ENCODE measurements around the gene ARL15. TPM values are rescaled to one million over a fixed set of nuclear protein-coding genes. Genes with fewer than 3 reads are reported as not detected.

The ARL15 gene
- total RNA-seq, 1 donor from 2014 or later: 10.4 TPM

GRCh38 chr5:54159893-54160195 is 150.5 kb downstream of the ARL15 start:
- intact Hi-C loops (cut with micrococcal nuclease): no loop called here

GRCh38 chr5:54159153-54159892 is 151.1 kb downstream of the ARL15 start:
- Mint-ChIP-seq H3K27me3 (ENCODE audit: insufficient read depth) (no peaks in the 10 kb centered on the region), H3K27ac (no peak overlapping the region), H3K4me3 (no peak overlapping the region), H3K4me1 (ENCODE audit: low read depth) (no peaks in the 10 kb centered on the region), H3K36me3 (ENCODE audit: low read depth) (no peaks in the 10 kb centered on the region), H3K9me3 (no peaks in the 10 kb centered on the region)
- DNase-seq (ENCODE audit: low spot score): no peak
- intact Hi-C loops (cut with micrococcal nuclease): no loop called here

More at GRCh38 chr5:54159893-54160195, 150.5 kb downstream of the ARL15 start:
- DNase-seq (ENCODE audit: low spot score): no peak
- Mint-ChIP-seq H3K27me3 (ENCODE audit: insufficient read depth) (no peaks in the 10 kb centered on the region), H3K27ac (no peak overlapping the region), H3K4me3 (no peak overlapping the region), H3K4me1 (ENCODE audit: low read depth) (no peaks in the 10 kb centered on the region), H3K36me3 (ENCODE audit: low read depth) (no peaks in the 10 kb centered on the region), H3K9me3 (no peaks in the 10 kb centered on the region)

- intact Hi-C loops (cut with micrococcal nuclease): no loop called here
- DNase-seq (ENCODE audit: low spot score): no peak
- no peak overlapping the region for H3K4me3 Mint-ChIP-seq
- H3K9me3 Mint-ChIP-seq: no peaks in the 10 kb centered on the region
- no peaks in the 10 kb centered on the region for H3K36me3 Mint-ChIP-seq (ENCODE audit: low read depth)
- no peaks in the 10 kb centered on the region for H3K27me3 Mint-ChIP-seq (ENCODE audit: insufficient read depth)
- no peak overlapping the region for H3K27ac Mint-ChIP-seq
- H3K4me1 Mint-ChIP-seq (ENCODE audit: low read depth): no peaks in the 10 kb centered on the region
These were observed 153.8 kb downstream of the ARL15 start for GRCh38 chr5:54156577-54156976.

- Mint-ChIP-seq H3K27ac (no peak overlapping the region), H3K4me1 (ENCODE audit: low read depth) (no peaks in the 10 kb centered on the region), H3K4me3 (no peak overlapping the region), H3K36me3 (ENCODE audit: low read depth) (no peaks in the 10 kb centered on the region), H3K9me3 (no peaks in the 10 kb centered on the region), H3K27me3 (ENCODE audit: insufficient read depth) (no peaks in the 10 kb centered on the region)
- intact Hi-C loops (cut with micrococcal nuclease): no loop called here
- DNase-seq (ENCODE audit: low spot score): no peak
These were observed 159.5 kb downstream of the ARL15 start for GRCh38 chr5:54150841-54151240.

DNA sequence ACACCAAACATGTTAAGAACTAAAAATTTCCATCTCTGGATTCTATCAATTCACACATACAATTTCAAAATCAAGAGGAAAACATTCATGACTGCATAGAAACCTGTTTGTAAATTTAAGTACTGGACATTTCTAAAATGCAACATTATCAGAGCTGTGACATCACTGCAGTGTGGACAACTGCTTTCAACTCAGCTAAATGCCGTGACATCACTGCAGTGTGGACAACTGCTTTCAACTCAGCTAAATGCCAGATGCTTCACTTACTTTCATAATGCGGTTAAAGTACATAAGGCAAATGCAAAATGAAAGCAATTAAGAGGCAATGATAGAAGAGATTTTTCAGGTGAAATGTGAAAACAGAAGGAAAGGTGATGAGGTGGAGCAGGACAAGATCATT is 161.5 kb downstream of the ARL15 start:
- no peak for DNase-seq (ENCODE audit: low spot score)
- Mint-ChIP-seq H3K9me3 (no peaks in the 10 kb centered on the region), H3K27me3 (ENCODE audit: insufficient read depth) (no peaks in the 10 kb centered on the region)

GRCh38 chr5:54148067-54148845 is 162.1 kb downstream of the ARL15 start:
- DNase-seq (ENCODE audit: low spot score): no peak
- H3K4me1 Mint-ChIP-seq (ENCODE audit: low read depth): no peaks in the 10 kb centered on the region
- H3K27ac Mint-ChIP-seq: no peak overlapping the region
- H3K9me3 Mint-ChIP-seq: no peaks in the 10 kb centered on the region
- intact Hi-C loops (cut with micrococcal nuclease): no loop called here
- no peaks in the 10 kb centered on the region for H3K36me3 Mint-ChIP-seq (ENCODE audit: low read depth)
- H3K27me3 Mint-ChIP-seq (ENCODE audit: insufficient read depth): no peaks in the 10 kb centered on the region
- no peak overlapping the region for H3K4me3 Mint-ChIP-seq

More for the DNA sequence above, 161.5 kb downstream of the ARL15 start:
- H3K4me1 Mint-ChIP-seq (ENCODE audit: low read depth): no peaks in the 10 kb centered on the region
- H3K4me3 Mint-ChIP-seq: no peak overlapping the region
- no peak overlapping the region for H3K27ac Mint-ChIP-seq
- intact Hi-C loops (cut with micrococcal nuclease): no loop called here
- H3K36me3 Mint-ChIP-seq (ENCODE audit: low read depth): no peaks in the 10 kb centered on the region

GRCh38 chr5:54146916-54147315 is 163.5 kb downstream of the ARL15 start:
- H3K4me1 Mint-ChIP-seq (ENCODE audit: low read depth): no peaks in the 10 kb centered on the region
- H3K9me3 Mint-ChIP-seq: no peaks in the 10 kb centered on the region
- no peaks in the 10 kb centered on the region for H3K27me3 Mint-ChIP-seq (ENCODE audit: insufficient read depth)
- no peak overlapping the region for H3K27ac Mint-ChIP-seq
- no peak for DNase-seq (ENCODE audit: low spot score)
- no peaks in the 10 kb centered on the region for H3K36me3 Mint-ChIP-seq (ENCODE audit: low read depth)
- H3K4me3 Mint-ChIP-seq: no peak overlapping the region
- intact Hi-C loops (cut with micrococcal nuclease): no loop called here

DNA sequence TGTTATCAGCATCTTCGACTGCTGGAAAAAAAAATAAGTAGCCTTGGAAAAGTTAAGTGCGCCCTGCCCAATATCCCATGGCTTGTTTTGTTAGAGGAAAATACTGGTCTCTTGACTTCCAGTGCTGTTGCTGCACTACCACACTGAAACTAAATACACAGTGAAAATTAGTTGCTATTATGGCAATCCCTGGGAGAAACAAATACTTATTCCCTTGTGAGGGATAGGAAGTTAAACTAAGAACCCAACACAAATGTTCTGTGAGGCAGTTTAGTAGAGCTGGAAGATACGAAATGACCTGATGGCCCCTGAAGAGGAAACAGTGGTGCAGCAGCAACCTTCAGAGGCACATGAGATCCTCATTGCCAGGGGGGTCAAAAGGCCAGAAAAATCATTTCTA is 164.0 kb downstream of the ARL15 start:
- Mint-ChIP-seq H3K36me3 (ENCODE audit: low read depth) (no peaks in the 10 kb centered on the region), H3K4me1 (ENCODE audit: low read depth) (no peaks in the 10 kb centered on the region), H3K27ac (no peak overlapping the region), H3K4me3 (no peak overlapping the region), H3K9me3 (no peaks in the 10 kb centered on the region), H3K27me3 (ENCODE audit: insufficient read depth) (no peaks in the 10 kb centered on the region)
- intact Hi-C loops (cut with micrococcal nuclease): no loop called here
- no peak for DNase-seq (ENCODE audit: low spot score)

- no peak overlapping the region for H3K4me3 Mint-ChIP-seq
- no peak for DNase-seq (ENCODE audit: low spot score)
- no peaks in the 10 kb centered on the region for H3K9me3 Mint-ChIP-seq
- intact Hi-C loops (cut with micrococcal nuclease): no loop called here
- no peaks in the 10 kb centered on the region for H3K4me1 Mint-ChIP-seq (ENCODE audit: low read depth)
- H3K27ac Mint-ChIP-seq: no peak overlapping the region
- H3K27me3 Mint-ChIP-seq (ENCODE audit: insufficient read depth): peaks cover 3% of the 10 kb centered on the region
- H3K36me3 Mint-ChIP-seq (ENCODE audit: low read depth): no peaks in the 10 kb centered on the region
These were observed 170.0 kb downstream of the ARL15 start for GRCh38 chr5:54140247-54140840.

- peaks cover 5% of the 10 kb centered on the region for H3K27me3 Mint-ChIP-seq (ENCODE audit: insufficient read depth)
- H3K9me3 Mint-ChIP-seq: no peaks in the 10 kb centered on the region
- H3K4me1 Mint-ChIP-seq (ENCODE audit: low read depth): no peaks in the 10 kb centered on the region
- intact Hi-C loops (cut with micrococcal nuclease): no loop called here
- H3K4me3 Mint-ChIP-seq: no peak overlapping the region
- no peak for DNase-seq (ENCODE audit: low spot score)
- no peaks in the 10 kb centered on the region for H3K36me3 Mint-ChIP-seq (ENCODE audit: low read depth)
- H3K27ac Mint-ChIP-seq: no peak overlapping the region
These were observed 173.6 kb downstream of the ARL15 start for GRCh38 chr5:54136516-54137440.

DNA sequence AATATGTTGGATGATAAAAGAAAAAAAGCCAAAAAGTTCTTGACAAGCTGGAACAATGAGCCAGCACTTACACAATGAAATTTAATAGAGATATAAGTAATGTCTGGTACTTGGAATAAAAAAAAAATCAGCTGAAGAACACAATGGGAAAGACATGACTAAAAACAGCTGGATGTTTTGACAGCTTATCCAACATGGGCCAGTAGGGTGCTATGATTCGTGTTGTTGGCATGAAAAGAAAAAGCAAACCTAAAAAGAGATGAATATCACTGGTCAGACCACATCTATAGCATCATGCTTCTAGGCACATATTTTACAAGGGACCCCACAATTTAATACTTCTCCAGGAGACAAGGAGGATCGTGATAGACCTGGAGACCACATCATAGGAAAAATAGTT is 175.3 kb downstream of the ARL15 start:
- H3K36me3 Mint-ChIP-seq (ENCODE audit: low read depth): no peaks in the 10 kb centered on the region

GRCh38 chr5:54133917-54134316 is 176.5 kb downstream of the ARL15 start:
- H3K27ac Mint-ChIP-seq: no peak overlapping the region
- no peaks in the 10 kb centered on the region for H3K36me3 Mint-ChIP-seq (ENCODE audit: low read depth)
- peaks cover 5% of the 10 kb centered on the region for H3K27me3 Mint-ChIP-seq (ENCODE audit: insufficient read depth)
- no peak overlapping the region for H3K4me3 Mint-ChIP-seq
- intact Hi-C loops (cut with micrococcal nuclease): no loop called here
- H3K4me1 Mint-ChIP-seq (ENCODE audit: low read depth): no peaks in the 10 kb centered on the region
- no peaks in the 10 kb centered on the region for H3K9me3 Mint-ChIP-seq
- DNase-seq (ENCODE audit: low spot score): no peak

More for the DNA sequence above, 175.3 kb downstream of the ARL15 start:
- H3K27ac Mint-ChIP-seq: no peak overlapping the region
- H3K27me3 Mint-ChIP-seq (ENCODE audit: insufficient read depth): peaks cover 5% of the 10 kb centered on the region
- no peaks in the 10 kb centered on the region for H3K4me1 Mint-ChIP-seq (ENCODE audit: low read depth)
- intact Hi-C loops (cut with micrococcal nuclease): no loop called here
- no peaks in the 10 kb centered on the region for H3K9me3 Mint-ChIP-seq
- H3K4me3 Mint-ChIP-seq: no peak overlapping the region
- DNase-seq (ENCODE audit: low spot score): no peak

Data from activated T-helper 1 cell treated with anti-CD3 and anti-CD28 coated beads, Interleukin-12 subunit alpha, Interleukin-12 subunit beta, Interleukin-2, Interleukin-4 antibody, amounts not matched to agents 30 ng/mL and 10 ng/mL and 1 ng/mL, durations not matched to agents 14 hours and 24 hours and 36 hours (primary cell).